Suprapubic skin (tissue), 3 donors: ENCODE measurements around the gene TSC22D1.

Experiments used
- POLR2A ChIP-seq, 2 donors: fragments of 450-650 bp; IDR thresholded peaks; one replicate each; pipeline ENCODE4 v1.6.1; 2017; ENCODE audit warnings: antibody characterized with exemption in 2 of 2, mild to moderate bottlenecking in 2 of 2, moderate library complexity in 2 of 2
- TF ChIP-seq, protein P1 (sequence below), 2 donors: fragments of 200-600 bp in 1 of 2; fragments of 450-650 bp in 1 of 2; sonication (generic) in 1 of 2; IDR thresholded peaks; one replicate each; pipeline ENCODE4 v1.5.1; 2016 to 2019; ENCODE audit warnings: antibody characterized with exemption in 2 of 2, mild to moderate bottlenecking in 1 of 2, moderate library complexity in 1 of 2

DNA sequence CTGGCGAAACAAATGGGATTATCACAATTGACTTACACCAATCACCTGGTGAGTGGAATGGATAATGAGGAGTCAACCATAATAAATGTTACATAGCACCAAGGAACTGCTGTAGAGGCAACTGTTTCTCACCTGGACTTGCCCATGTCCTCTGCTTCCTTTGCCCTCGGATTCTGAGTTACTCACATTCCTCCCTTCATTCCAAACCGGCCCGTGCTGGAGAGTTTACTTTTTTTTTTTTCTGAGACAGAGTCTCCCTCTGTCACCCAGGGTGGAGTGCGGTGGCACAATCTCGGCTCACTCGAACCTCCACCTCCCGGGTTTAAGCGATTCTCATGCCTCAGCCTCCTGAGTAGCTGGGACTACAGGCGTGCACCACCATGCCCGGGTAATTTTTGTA is 41.5 kb upstream of the TSC22D1 start:
- TF ChIP-seq, protein P1, sequence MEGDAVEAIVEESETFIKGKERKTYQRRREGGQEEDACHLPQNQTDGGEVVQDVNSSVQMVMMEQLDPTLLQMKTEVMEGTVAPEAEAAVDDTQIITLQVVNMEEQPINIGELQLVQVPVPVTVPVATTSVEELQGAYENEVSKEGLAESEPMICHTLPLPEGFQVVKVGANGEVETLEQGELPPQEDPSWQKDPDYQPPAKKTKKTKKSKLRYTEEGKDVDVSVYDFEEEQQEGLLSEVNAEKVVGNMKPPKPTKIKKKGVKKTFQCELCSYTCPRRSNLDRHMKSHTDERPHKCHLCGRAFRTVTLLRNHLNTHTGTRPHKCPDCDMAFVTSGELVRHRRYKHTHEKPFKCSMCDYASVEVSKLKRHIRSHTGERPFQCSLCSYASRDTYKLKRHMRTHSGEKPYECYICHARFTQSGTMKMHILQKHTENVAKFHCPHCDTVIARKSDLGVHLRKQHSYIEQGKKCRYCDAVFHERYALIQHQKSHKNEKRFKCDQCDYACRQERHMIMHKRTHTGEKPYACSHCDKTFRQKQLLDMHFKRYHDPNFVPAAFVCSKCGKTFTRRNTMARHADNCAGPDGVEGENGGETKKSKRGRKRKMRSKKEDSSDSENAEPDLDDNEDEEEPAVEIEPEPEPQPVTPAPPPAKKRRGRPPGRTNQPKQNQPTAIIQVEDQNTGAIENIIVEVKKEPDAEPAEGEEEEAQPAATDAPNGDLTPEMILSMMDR (IDR thresholded peaks at IDR 0.05), result no peak
- TF ChIP-seq POLR2A (IDR thresholded peaks at IDR 0.05), result no peak
